DMS153 treated with DMSO at 0.1 percent for 48 hours (cell line): ENCODE measurements around the gene PXDC1.

Experiments used
- DNase-seq: peaks from one replicate; lab custom pipeline; 2025; ENCODE audit not compliant: unreplicated experiment; lab: John Stamatoyannopoulos, UW

PXDC1 gene, protein sequence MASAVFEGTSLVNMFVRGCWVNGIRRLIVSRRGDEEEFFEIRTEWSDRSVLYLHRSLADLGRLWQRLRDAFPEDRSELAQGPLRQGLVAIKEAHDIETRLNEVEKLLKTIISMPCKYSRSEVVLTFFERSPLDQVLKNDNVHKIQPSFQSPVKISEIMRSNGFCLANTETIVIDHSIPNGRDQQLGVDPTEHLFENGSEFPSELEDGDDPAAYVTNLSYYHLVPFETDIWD

GRCh38 chr6:3751077-3751729 is at the start of gene PXDC1:
PXDC1 (minus strand) TSS chr6:3751713; CDS start chr6:3751531, 182 bp downstream.
- no peak for DNase-seq

GRCh38 chr6:3800850-3801591 is 49.5 kb upstream of the PXDC1 start:
- no peak for DNase-seq

- no peak for DNase-seq
Measured at GRCh38 chr6:3799719-3800118, 48.2 kb upstream of the PXDC1 start.

DNA sequence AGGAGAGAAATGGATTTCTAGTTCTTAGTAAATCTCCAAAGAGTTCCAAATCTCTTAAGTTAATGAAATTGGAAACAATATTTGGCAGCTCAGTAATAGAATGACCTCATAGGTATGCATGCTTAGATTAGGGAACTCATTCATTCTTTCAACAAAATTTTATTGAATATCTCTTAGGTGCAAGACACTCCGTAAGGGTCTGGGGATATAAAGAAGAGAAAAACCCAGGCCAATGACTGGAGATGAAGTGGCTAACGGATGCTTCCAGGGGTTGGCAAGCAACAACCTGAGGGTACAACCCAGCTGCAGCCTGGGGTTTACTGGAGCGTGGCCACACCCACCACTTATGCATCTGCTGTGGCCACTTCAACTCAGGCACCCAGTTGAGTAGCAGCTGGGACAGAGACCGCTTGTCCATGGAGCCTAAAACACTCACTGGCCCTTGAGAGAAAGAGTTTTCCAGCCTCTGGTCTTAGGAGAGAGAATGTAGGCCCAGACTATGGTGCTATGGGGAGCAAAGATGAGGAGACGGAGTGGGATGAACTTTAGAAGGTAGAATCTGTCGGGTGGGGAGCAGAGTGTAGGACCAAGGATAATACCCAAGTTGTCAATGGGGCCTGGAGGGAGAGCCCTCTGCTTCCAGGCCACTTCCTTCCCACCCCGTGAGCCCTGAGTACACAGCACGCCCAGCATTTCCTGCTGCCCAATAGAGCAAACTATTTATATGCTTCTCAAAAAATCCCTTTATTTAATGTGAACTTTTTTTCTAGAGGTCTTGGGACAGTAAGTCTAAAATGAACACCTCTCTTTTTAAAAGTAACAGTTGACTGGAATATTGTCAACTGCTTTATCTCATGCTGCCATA is 46.8 kb upstream of the PXDC1 start:
- DNase-seq, result peak; percentile 3

DNA sequence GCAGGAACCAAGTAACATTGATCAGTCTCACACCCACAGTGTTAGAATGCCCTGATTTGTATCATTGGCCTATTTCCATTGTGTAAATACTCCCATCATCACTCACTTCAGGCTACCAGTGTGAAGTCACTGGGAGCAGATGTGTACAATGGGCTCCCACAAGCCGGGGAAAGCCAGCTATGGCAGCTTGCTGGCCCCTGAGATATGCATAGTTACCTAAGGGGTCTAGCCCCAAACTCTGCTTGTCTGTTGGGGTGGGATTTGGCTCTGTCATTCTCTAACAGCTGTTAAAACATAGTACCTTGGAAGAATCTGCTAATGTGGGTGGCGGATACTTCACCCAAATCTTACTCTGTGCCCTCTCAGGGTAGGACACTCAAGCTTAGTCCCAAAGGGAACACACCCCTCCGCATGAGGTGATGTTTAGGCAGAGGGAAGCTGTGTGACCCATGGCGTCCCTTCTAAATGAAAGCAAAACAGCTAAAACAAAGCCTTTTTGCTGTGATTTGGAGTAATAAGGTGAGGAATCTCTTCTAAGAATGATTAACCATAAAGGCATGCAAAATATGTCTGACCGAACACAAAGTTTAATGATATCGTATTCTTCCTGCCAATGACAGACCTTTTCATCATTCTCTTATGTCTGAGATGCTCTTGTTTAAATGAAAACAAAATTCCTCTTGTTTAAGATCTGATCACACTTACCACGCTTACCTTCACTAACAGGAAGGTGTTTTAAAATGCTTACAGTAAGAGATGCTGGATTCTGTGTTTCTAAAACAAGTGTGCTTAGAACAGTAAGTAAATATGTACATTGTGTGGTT is 45.9 kb upstream of the PXDC1 start:
- DNase-seq, result no peak

GRCh38 chr6:3796719-3797041 is 45.2 kb upstream of the PXDC1 start:
- no peak for DNase-seq

DNA sequence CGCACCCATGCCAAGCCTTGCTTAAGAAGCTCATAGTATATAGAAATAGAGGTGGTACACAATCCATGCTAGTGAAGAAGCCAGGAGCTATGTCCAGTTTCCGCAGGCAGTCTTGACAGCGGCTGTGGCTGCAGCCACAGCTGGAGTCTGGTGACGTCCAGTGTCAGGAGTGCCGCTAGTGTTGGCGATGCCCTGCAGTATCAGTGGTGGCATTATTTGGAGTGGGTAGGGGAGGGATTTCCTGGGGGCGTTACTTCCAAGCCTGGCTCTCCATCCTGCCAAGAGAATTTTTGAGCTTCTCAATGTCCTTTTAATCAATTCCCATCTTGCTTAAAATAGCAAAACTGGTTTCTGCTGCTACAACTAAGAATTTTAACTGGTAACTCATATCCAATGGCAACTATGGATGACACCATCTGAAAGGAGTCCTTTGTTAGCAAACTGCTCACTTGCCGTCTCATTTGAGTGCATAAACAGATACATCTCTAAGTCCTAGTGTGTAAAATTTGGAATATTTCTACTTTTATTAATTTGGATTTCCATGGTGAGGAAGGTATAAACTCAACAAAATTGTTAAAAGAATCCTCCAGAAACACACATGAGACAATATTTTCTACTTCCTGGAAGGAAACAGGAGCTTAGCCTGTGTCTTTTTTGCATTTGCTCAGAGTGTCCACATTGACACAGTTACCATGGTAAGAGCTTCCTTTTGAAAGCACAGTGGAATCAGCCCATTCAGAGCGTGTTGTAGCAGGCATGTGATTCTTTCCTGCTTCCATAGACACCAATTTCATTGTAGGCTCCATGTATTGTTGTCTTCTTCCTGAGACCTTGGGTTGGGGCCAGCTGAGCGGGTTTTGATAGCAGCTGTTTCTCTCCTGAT is 44.6 kb upstream of the PXDC1 start:
- DNase-seq, result peak; percentile 32

GRCh38 chr6:3794092-3794491 is 42.6 kb upstream of the PXDC1 start:
- DNase-seq, result no peak

- no peak for DNase-seq
Measured at GRCh38 chr6:3793545-3793944, 42.0 kb upstream of the PXDC1 start.

DNA sequence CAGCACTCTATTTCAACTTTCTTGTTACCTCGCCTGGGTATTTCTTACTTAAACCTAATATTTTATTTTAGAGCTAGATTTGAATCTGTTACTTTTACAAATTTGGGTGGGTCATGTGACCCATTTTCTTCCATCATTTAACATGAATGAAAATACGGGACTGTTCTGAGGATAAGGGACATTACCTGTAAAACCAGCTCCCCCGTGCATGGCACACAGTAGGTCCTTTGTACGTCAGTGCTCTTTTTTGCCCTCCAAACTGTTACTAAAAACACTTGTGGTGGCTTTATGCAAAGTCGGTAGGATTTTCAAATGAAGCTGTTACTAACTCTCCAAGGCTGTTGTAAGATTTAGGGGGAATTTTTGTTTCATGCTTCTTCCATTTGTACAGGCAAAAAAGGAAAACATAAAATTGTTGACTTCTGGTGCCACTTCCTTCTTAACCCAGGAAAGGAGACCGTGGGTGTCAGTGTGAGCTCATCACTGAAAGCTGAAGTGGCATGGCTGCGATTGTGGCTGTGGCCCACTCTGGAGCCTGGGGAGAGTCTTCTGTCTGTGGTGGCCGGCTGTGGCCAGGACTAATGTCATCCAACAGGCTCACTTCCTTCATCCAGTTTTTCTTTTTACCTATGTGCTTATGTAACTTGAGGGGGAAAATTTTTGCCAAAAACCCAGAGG is 40.2 kb upstream of the PXDC1 start:
- no peak for DNase-seq

DNA sequence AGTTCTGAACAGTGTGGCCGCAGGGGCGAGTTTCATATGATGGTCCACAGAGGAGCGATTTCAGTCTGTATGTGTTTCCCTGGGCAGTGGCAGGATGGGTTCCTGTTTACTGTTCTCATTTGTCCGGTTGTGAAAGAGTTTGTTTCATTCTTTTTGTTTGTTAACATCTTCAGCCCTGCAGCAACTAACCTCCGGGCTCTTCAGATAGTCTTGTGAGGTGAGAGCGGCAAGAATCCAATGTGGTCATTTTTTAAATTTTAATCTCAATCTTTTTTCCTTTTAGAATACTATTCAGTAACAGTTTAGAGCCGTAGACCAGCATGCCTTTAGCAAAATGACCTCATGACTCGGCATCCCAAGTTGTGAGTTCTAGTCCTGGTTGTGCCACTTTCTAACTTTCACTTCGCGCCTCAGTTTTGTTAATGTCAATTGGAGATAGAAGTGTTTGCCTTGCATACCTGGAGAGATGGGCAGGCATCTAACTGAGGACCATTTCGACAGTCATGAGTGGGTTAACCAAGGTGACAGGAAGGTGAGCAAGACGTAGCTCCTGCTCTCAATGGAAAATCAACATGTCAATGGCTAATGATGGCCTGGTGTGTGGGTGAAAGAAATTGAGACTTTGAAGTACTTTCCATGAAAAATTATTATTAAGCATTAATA is 38.5 kb upstream of the PXDC1 start:
- DNase-seq, result no peak

GRCh38 chr6:3789018-3789895 is 37.7 kb upstream of the PXDC1 start:
- DNase-seq, result no peak

DNA sequence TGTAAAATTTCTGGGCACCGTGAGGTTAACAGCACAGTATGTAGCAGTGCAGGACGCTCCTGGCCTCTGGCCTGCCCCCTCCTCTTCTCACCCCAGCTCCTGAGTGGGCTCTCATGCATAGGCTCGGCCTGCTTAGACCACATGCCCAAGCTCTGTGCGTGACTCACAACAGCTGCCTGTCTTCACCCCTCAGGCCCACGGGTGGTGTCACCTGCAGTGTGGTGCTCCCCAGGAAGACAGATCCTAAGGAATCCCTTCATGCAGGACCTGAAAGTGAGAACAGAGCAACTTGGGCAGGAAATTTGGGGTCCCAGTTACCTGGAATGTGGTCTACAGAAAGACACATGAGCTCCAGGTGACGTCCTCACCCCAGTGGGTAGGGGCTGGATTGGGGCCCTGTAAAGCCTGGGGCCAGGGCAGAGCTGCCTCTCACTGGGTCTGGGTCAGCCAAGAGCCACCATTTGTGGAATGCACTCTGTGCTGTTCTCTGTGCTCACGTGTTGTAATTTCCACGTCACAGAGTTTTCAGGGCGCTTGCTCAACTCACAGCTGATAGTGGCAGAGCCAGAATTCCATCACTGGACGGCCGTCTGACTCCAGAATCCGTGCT is 37.0 kb upstream of the PXDC1 start:
- no peak for DNase-seq

- no peak for DNase-seq
Measured at GRCh38 chr6:3786141-3786540, 34.6 kb upstream of the PXDC1 start.

DNA sequence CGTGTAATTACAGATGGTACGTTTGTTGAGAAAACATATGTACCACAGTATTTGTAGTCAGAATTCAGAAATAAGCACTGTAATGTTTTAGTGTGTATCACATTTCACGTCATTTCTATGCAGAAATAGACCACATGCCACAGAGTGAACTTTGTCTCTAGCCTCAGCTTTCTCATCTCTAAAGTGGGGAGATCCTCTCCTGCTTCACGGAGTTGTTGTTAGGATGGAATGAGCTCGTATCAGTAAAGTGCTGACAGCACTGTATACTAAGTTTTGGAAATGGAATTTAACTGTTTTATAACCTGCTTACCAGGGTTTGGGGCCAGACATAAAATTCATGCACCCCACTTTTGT is 34.2 kb upstream of the PXDC1 start:
- DNase-seq, result no peak

DNA sequence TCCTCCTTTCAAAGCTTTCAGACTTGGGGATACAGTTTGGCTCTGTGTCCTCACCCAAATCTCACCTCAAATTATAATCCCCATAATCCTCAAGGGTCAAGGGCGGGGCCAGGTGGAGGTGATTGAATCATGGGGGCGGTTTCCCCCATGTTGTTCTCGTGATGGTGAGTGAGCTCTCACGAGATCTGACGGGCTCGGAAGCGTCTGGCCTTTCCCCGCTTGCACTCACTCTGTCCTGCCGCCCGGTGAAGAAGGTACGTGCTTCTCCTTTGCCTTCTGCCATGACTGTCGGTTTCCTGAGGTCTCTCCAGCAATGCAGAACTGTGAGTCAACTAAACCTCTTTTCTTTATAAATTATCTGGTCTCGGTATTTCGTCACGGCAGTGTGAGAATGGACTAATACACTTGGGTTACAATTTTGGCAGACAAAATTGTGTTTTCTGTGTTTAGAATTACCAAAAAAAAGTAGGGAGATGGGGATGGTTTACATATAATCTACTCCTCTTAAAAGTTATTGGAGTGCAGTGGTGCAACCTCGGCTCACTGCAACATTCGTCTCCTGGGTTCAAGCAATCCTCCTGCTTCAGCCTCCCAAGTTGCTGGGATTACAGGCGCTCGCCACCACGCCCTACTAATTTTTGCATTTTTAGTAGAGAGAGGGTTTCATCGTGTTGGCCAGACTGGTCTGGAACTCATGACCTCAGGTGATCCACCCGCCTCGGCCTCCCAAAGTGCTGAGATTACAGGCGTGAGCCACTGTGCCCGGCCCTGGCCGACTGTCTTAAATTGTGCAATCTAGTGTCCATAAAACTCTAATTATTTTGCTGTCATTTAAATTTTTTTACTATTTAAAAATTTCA is 33.6 kb upstream of the PXDC1 start:
- no peak for DNase-seq
